Loucy (cell line): ENCODE data around the gene AMER2.

Experiments used
- H2AFZ ChIP-seq: fragments of 200-600 bp; sonication (generic); 2 replicates; pipeline ENCODE4 v1.6.0; 2016; ENCODE audit warnings: antibody characterized with exemption, mild to moderate bottlenecking, low read length, moderate library complexity
- H3F3A ChIP-seq: fragments of 200-600 bp; 2 replicates; pipeline ENCODE4 v1.6.0; 2016; ENCODE audit warnings: antibody characterized with exemption, low read depth, mild to moderate bottlenecking
- H3K27me3 ChIP-seq: fragments of 200-600 bp; sonication (generic); 2 replicates; pipeline ENCODE4 v1.6.1; 2014; ENCODE audit warnings: low read length, mild to moderate bottlenecking; ENCODE audit not compliant: insufficient read depth, poor library complexity, severe bottlenecking
- H3K36me3 ChIP-seq: fragments of 200-600 bp; sonication (generic); 2 replicates; pipeline ENCODE4 v1.6.1; 2016; ENCODE audit warnings: low read length; ENCODE audit not compliant: insufficient read depth
- H3K4me1 ChIP-seq: fragments of 200-600 bp; sonication (generic); 2 replicates; pipeline ENCODE4 v1.5.1; 2014; ENCODE audit warnings: low read length, mild to moderate bottlenecking; ENCODE audit not compliant: insufficient read depth, poor library complexity, severe bottlenecking
- H3K4me2 ChIP-seq: fragments of 200-600 bp; sonication (generic); 2 replicates; pipeline ENCODE4 v1.6.0; 2014; ENCODE audit warnings: antibody characterized with exemption, low read length, low read depth, mild to moderate bottlenecking; ENCODE audit not compliant: poor library complexity, severe bottlenecking
- H3K4me3 ChIP-seq: fragments of 200-600 bp; sonication (generic); 2 replicates; pipeline ENCODE4 v1.5.1; 2014; ENCODE audit warnings: low read length, mild to moderate bottlenecking, mixed read lengths; ENCODE audit not compliant: poor library complexity, severe bottlenecking
- H3K79me2 ChIP-seq: fragments of 200-600 bp; sonication (generic); 2 replicates; pipeline ENCODE4 v1.6.1; 2014; ENCODE audit warnings: low read length; ENCODE audit not compliant: insufficient read depth
- H3K9ac ChIP-seq: fragments of 200-600 bp; sonication (generic); 2 replicates; pipeline ENCODE4 v1.6.0; 2014; ENCODE audit warnings: mild to moderate bottlenecking, low read depth, low read length, moderate library complexity; ENCODE audit not compliant: poor library complexity, severe bottlenecking
- H3K9me2 ChIP-seq: fragments of 200-600 bp; sonication (generic); replicated peaks from 2 replicates; pipeline ENCODE4 v1.6.1; 2016; ENCODE audit warnings: low read depth, low read length, mixed read lengths
- H3K9me3 ChIP-seq: fragments of 200-600 bp; sonication (generic); 2 replicates; pipeline ENCODE4 v1.6.1; 2014; ENCODE audit warnings: mild to moderate bottlenecking, antibody characterized with exemption, low read length, low read depth; ENCODE audit not compliant: insufficient read depth
- H4K20me1 ChIP-seq: fragments of 200-600 bp; sonication (generic); 2 replicates; pipeline ENCODE4 v1.6.0; 2014; ENCODE audit warnings: antibody characterized with exemption, low read length, mild to moderate bottlenecking; ENCODE audit not compliant: insufficient read depth, poor library complexity, severe bottlenecking
- CTCF ChIP-seq: fragments of 200-600 bp; sonication (generic); conservative IDR thresholded peaks from 2 replicates; pipeline ENCODE4 v1.5.1; 2014; ENCODE audit warnings: mild to moderate bottlenecking, antibody characterized with exemption, low read length
- EZH2phosphoT487 ChIP-seq: fragments of 200-600 bp; IDR thresholded peaks from 2 replicates; pipeline ENCODE4 v1.6.1; 2018; ENCODE audit warnings: antibody characterized with exemption, mild to moderate bottlenecking, moderate library complexity, borderline replicate concordance

AMER2 gene

GRCh38 chr13:25204863-25205262, 32.8 kb upstream of the AMER2 start:
- H3K4me1 ChIP-seq = no peaks in the 10 kb centered on the region
- H3K36me3 ChIP-seq = no peaks in the 10 kb centered on the region
- no peaks in the 10 kb centered on the region for H3K9me3 ChIP-seq
- no peaks in the 10 kb centered on the region for H3K79me2 ChIP-seq
- H3F3A ChIP-seq = no peaks in the 10 kb centered on the region
- H3K9me2 ChIP-seq = no peaks in the 10 kb centered on the region
- H3K9ac ChIP-seq = no peak overlapping the region
- no peaks in the 10 kb centered on the region for H3K27me3 ChIP-seq
- H3K4me3 ChIP-seq = no peak overlapping the region
- no peak overlapping the region for H2AFZ ChIP-seq
- no peak overlapping the region for H3K4me2 ChIP-seq
- no peak for TF ChIP-seq CTCF
- TF ChIP-seq EZH2phosphoT487 = no peak
- H4K20me1 ChIP-seq = no peaks in the 10 kb centered on the region

GRCh38 chr13:25203127-25203740, 31.1 kb upstream of the AMER2 start:
- H3K4me2 ChIP-seq = no peak overlapping the region
- no peaks in the 10 kb centered on the region for H4K20me1 ChIP-seq
- no peaks in the 10 kb centered on the region for H3F3A ChIP-seq
- H2AFZ ChIP-seq = no peak overlapping the region
- H3K27me3 ChIP-seq = no peaks in the 10 kb centered on the region
- H3K9me2 ChIP-seq = no peaks in the 10 kb centered on the region
- no peaks in the 10 kb centered on the region for H3K36me3 ChIP-seq
- no peaks in the 10 kb centered on the region for H3K79me2 ChIP-seq
- no peaks in the 10 kb centered on the region for H3K9me3 ChIP-seq
- no peak overlapping the region for H3K9ac ChIP-seq
- no peaks in the 10 kb centered on the region for H3K4me1 ChIP-seq
- H3K4me3 ChIP-seq = no peak overlapping the region
- no peak for TF ChIP-seq EZH2phosphoT487
- no peak for TF ChIP-seq CTCF

- H2AFZ ChIP-seq = no peak overlapping the region
- H3K27me3 ChIP-seq = no peaks in the 10 kb centered on the region
- no peaks in the 10 kb centered on the region for H3F3A ChIP-seq
- H3K36me3 ChIP-seq = no peaks in the 10 kb centered on the region
- no peaks in the 10 kb centered on the region for H3K9me2 ChIP-seq
- H3K4me2 ChIP-seq = no peak overlapping the region
- H4K20me1 ChIP-seq = no peaks in the 10 kb centered on the region
- H3K79me2 ChIP-seq = no peaks in the 10 kb centered on the region
- no peak overlapping the region for H3K4me3 ChIP-seq
- TF ChIP-seq CTCF = no peak
- no peak for TF ChIP-seq EZH2phosphoT487
- no peaks in the 10 kb centered on the region for H3K4me1 ChIP-seq
- no peak overlapping the region for H3K9ac ChIP-seq
- H3K9me3 ChIP-seq = no peaks in the 10 kb centered on the region
Observed at GRCh38 chr13:25200783-25201182, 28.7 kb upstream of the AMER2 start.
